WTC11 (cell line): ENCODE data around the gene CLEC6A.

ENCODE experiments used
- ATF2 ChIP-seq: sonication (generic); formaldehyde crosslinking; IDR thresholded peaks from 2 replicates; pipeline ENCODE4 v1.8.1; 2022; ENCODE audit warnings: low read depth, missing genetic modification reagents, borderline replicate concordance
- CREB1 ChIP-seq: sonication (generic); formaldehyde crosslinking; IDR thresholded peaks from 2 replicates; pipeline ENCODE4 v1.8.0; 2023; ENCODE audit warnings: mild to moderate bottlenecking, missing genetic modification reagents
- CTCF ChIP-seq: fragments of 200-600 bp; IDR thresholded peaks from 2 replicates; pipeline ENCODE4 v1.8.0; 2022; ENCODE audit warnings: antibody characterized with exemption
- ETV6 ChIP-seq: sonication (generic); formaldehyde crosslinking; IDR thresholded peaks from 2 replicates; pipeline ENCODE4 v1.8.1; 2022; ENCODE audit warnings: mild to moderate bottlenecking, missing genetic modification reagents
- IRF1 ChIP-seq: sonication (generic); formaldehyde crosslinking; IDR thresholded peaks from 2 replicates; pipeline ENCODE4 v1.8.0; 2023; ENCODE audit warnings: missing genetic modification reagents
- MAX ChIP-seq: sonication (generic); formaldehyde crosslinking; IDR thresholded peaks from 2 replicates; pipeline ENCODE4 v1.8.0; 2022; ENCODE audit warnings: mild to moderate bottlenecking, missing genetic modification reagents
- NFATC4 ChIP-seq: fragments of 250-450 bp; sonication (Bioruptor Pico); IDR thresholded peaks from 2 replicates; pipeline ENCODE4 v1.9.0; 2021; ENCODE audit warnings: mild to moderate bottlenecking
- STAT6 ChIP-seq: sonication (generic); formaldehyde crosslinking; conservative IDR thresholded peaks from 2 replicates; pipeline ENCODE4 v1.8.1; 2023; ENCODE audit warnings: mild to moderate bottlenecking, low read depth, missing genetic modification reagents, moderate library complexity
- TCF7 ChIP-seq: sonication (generic); formaldehyde crosslinking; IDR thresholded peaks from 2 replicates; pipeline ENCODE4 v1.8.0; 2022; ENCODE audit warnings: mild to moderate bottlenecking, low read depth, missing genetic modification reagents, moderate library complexity
- USF1 ChIP-seq: sonication (generic); formaldehyde crosslinking; IDR thresholded peaks from 2 replicates; pipeline ENCODE4 v1.8.0; 2022; ENCODE audit warnings: mild to moderate bottlenecking, missing genetic modification reagents

GRCh38 chr12:8461426-8461825 is 5.7 kb downstream of the CLEC6A start:
- TF ChIP-seq NFATC4 (CRISPR knock-in tag) (no peak), USF1 (no peak), ETV6 (CRISPR knock-in tag) (no peak), ATF2 (no peak), TCF7 (CRISPR knock-in tag) (no peak), MAX (CRISPR knock-in tag) (no peak), IRF1 (CRISPR knock-in tag) (no peak), CTCF (no peak), CREB1 (no peak), STAT6 (CRISPR knock-in tag) (no peak)
